A549 (cell line): Measurements from ENCODE around the gene OXA1L. TPM values are rescaled to one million over a fixed set of nuclear protein-coding genes. Genes with fewer than 3 reads are reported as not detected.

Source experiments
- ATAC-seq, 2 experiments: fragments of 200-7000 bp in 1 of 2; fragments of >200 bp in 1 of 2; cut with Nextera tagmentation in 1 of 2; cut with Tn5 transposase in 1 of 2; 3 replicates each; pipeline versions ENCODE4 v1.8.0 to v1.9.1; 2018 to 2020; ENCODE audit warnings: mild to moderate bottlenecking in 1 of 2, moderate library complexity in 1 of 2
- CTCF ChIA-PET: fragments of 300-600 bp; sonication (Branson Sonifier 250); formaldehyde crosslinking; extraction: SDS; loops from one replicate; lab custom pipeline; 2021; ENCODE audit warnings: antibody characterized with exemption, inconsistent platforms; lab: Yijun Ruan, JAX
- POLR2A ChIA-PET: fragments of 350-600 bp; formaldehyde crosslinking; extraction: SDS; loops from one replicate; lab custom pipeline; 2021; ENCODE audit warnings: antibody characterized with exemption, inconsistent platforms; lab: Yijun Ruan, JAX
- DNase-seq, 2 experiments: peaks; one replicate each; pipeline versions ENCODE4 v3.0.0 to v3.0.0-alpha.2; 2011 to 2016; ENCODE audit warnings: low read depth in 1 of 2, low spot score in 1 of 2
- FAIRE-seq: peaks from 2 replicates; lab custom pipeline; 2011; peaks lifted over from hg19 to GRCh38; lab: Jason Lieb, UNC
- H3K27ac ChIP-seq, 2 experiments: fragments of >200 bp; sonication (Bioruptor Twin); formaldehyde crosslinking; 3 replicates each; pipeline ENCODE4 v1.5.1; 2016 to 2017
- H3K4me1 ChIP-seq: fragments of >200 bp; sonication (Bioruptor Twin); formaldehyde crosslinking; 3 replicates; pipeline ENCODE4 v1.6.1; 2016
- H3K4me2 ChIP-seq: fragments of >200 bp; sonication (Bioruptor Twin); formaldehyde crosslinking; 3 replicates; pipeline ENCODE4 v1.6.1; 2016
- H3K4me3 ChIP-seq: fragments of >200 bp; sonication (Bioruptor Twin); formaldehyde crosslinking; 3 replicates; pipeline ENCODE4 v1.5.1; 2016
- H3K9me3 ChIP-seq: fragments of >200 bp; sonication (Bioruptor Twin); formaldehyde crosslinking; 3 replicates; pipeline ENCODE4 v1.6.1; 2016
- CBX8 ChIP-seq: fragments of 200-600 bp; sonication (generic); IDR thresholded peaks from 2 replicates; pipeline ENCODE4 v1.6.1; 2016
- EHMT2 ChIP-seq: fragments of 200-600 bp; sonication (generic); IDR thresholded peaks from 2 replicates; pipeline ENCODE4 v1.6.1; 2016; ENCODE audit warnings: antibody characterized with exemption, low read depth, mild to moderate bottlenecking, moderate library complexity
- EP300 ChIP-seq, 2 experiments: fragments of >200 bp; sonication (Bioruptor Twin); formaldehyde crosslinking; IDR thresholded peaks; 2 replicates in 1 of 2; 3 replicates in 1 of 2; pipeline ENCODE4 v1.6.1; 2016 to 2017
- FOSL2 ChIP-seq, 2 experiments: fragments of 450-650 bp in 1 of 2; fragments of >200 bp in 1 of 2; sonication (Bioruptor Twin) in 1 of 2; formaldehyde crosslinking; IDR thresholded peaks; 2 replicates each; pipeline versions ENCODE4 v1.5.0 to v1.6.1; 2016 to 2020; ENCODE audit warnings: mild to moderate bottlenecking in 1 of 2, moderate library complexity in 1 of 2
- GATA3 ChIP-seq: IDR thresholded peaks from 2 replicates; pipeline ENCODE4 v1.6.1; 2012; ENCODE audit warnings: borderline replicate concordance
- HOXB5 ChIP-seq: fragments of 250-450 bp; sonication (Bioruptor Pico); IDR thresholded peaks from 2 replicates; pipeline ENCODE4 v1.5.0; 2020; ENCODE audit warnings: mild to moderate bottlenecking, moderate library complexity
- KDM1A ChIP-seq: fragments of 200-600 bp; sonication (generic); IDR thresholded peaks from 2 replicates; pipeline ENCODE4 v1.6.1; 2016; ENCODE audit warnings: low read depth, mild to moderate bottlenecking
- NPAS2 ChIP-seq: fragments of 250-450 bp; sonication (Bioruptor Pico); IDR thresholded peaks from 2 replicates; pipeline ENCODE4 v1.8.0; 2022; ENCODE audit warnings: mild to moderate bottlenecking, moderate library complexity, borderline replicate concordance
- REST ChIP-seq: fragments of 200-600 bp; sonication (generic); IDR thresholded peaks from 2 replicates; pipeline ENCODE4 v1.6.1; 2016; ENCODE audit warnings: antibody characterized with exemption, mild to moderate bottlenecking, moderate library complexity
- SREBF2 ChIP-seq: fragments of 450-650 bp; IDR thresholded peaks from 2 replicates; pipeline ENCODE4 v1.6.1; 2014; ENCODE audit warnings: mild to moderate bottlenecking, moderate library complexity
- USF2 ChIP-seq: fragments of 450-650 bp; IDR thresholded peaks from 2 replicates; pipeline ENCODE4 v1.6.1; 2014; ENCODE audit warnings: antibody characterized with exemption
- ZNF302 ChIP-seq: fragments of 250-450 bp; sonication (Bioruptor Pico); IDR thresholded peaks from 2 replicates; pipeline ENCODE4 v1.9.0; 2021; ENCODE audit warnings: inconsistent platforms, mild to moderate bottlenecking, moderate library complexity
- WGBS: methylation state at CpG from one replicate; pipeline ENCODE4 v1.1.6; 2017; ENCODE audit errors: missing lambda C conversion rate; 5-methylcytosine and 5-hydroxymethylcytosine counted together
- polyA plus RNA-seq, 4 experiments: library from polyadenylated mRNA; depleted of rRNA in 3 of 4; stranded (reverse); fragments of >200 nt; fragmentation: RNase III in 1 of 4; extraction: RNeasy Plus Mini Kit Qiagen cat#74134 plus additional on column Dnase treatment in 1 of 4; gene quantifications; 2 replicates in 3 of 4; 3 replicates in 1 of 4; pipeline ENCODE4 v1.2.3, GENCODE V29; 2011 to 2017
- TF ChIP-seq, protein P1 (sequence below): fragments of 250-450 bp; sonication (Bioruptor Pico); IDR thresholded peaks from 2 replicates; pipeline ENCODE4 v1.5.0; 2021; ENCODE audit warnings: mild to moderate bottlenecking, moderate library complexity, borderline replicate concordance

OXA1L gene
- polyA plus RNA-seq, 2 of the 4 experiments (the other 2 are of a cell fraction): 133 to 199 TPM

DNA sequence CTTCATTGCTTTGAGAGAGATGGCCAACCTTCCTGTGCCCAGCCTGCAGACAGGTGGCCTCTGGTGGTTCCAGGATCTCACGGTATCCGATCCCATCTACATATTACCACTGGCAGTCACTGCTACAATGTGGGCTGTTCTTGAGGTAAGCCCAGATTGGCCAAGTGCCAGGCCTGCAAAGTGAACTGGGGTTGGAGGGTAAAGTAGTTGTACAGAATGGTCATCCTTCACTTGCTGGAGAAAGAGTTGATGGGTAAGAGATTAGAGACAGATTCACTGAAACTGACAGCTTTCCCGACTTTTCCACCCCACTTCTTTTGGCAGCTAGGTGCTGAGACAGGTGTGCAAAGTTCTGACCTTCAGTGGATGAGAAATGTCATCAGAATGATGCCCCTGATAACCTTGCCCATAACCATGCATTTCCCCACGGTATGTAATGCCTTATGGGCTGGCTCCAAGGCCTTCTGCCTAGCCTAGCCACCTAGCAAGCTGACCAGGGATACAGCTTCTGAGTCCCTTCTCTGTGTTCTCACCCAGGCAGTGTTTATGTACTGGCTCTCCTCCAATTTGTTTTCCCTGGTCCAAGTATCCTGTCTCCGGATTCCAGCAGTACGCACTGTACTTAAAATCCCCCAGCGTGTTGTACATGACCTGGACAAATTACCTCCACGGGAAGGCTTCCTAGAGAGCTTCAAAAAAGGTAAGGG, 4.1 kb downstream of the OXA1L start:
- WGBS: 93% methylated on average over 8 of the region's 8 CpGs
- Histone ChIP-seq H3K9me3 (no peaks in the 10 kb centered on the region), H3K4me2 (no peak overlapping the region), H3K4me1 (peaks cover 12% of the 10 kb centered on the region), H3K27ac (no peak overlapping the region)
- CTCF ChIA-PET: interaction anchor here (0.6 to 1.5 kb wide), 5 partner anchors 78 to 406 kb away, joined by 3 to 6 read pairs (median 3); no protein-coding TSS in a partner anchor
- DNase-seq (no peak), FAIRE-seq (no peak)
- TF ChIP-seq GATA3: no peak
- TF ChIP-seq HOXB5 (CRISPR knock-in tag): no peak
- no peak for TF ChIP-seq EHMT2
- TF ChIP-seq KDM1A: no peak
- TF ChIP-seq USF2: no peak
- no peak for TF ChIP-seq EP300 (IDR thresholded peaks at IDR 0.05)
- TF ChIP-seq CBX8: no peak
- TF ChIP-seq NPAS2 (CRISPR knock-in tag): no peak
- TF ChIP-seq, protein P1, sequence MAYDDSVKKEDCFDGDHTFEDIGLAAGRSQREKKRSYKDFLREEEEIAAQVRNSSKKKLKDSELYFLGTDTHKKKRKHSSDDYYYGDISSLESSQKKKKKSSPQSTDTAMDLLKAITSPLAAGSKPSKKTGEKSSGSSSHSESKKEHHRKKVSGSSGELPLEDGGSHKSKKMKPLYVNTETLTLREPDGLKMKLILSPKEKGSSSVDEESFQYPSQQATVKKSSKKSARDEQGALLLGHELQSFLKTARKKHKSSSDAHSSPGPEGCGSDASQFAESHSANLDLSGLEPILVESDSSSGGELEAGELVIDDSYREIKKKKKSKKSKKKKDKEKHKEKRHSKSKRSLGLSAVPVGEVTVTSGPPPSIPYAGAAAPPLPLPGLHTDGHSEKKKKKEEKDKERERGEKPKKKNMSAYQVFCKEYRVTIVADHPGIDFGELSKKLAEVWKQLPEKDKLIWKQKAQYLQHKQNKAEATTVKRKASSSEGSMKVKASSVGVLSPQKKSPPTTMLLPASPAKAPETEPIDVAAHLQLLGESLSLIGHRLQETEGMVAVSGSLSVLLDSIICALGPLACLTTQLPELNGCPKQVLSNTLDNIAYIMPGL (CRISPR knock-in tag): no peak
- TF ChIP-seq FOSL2 (IDR thresholded peaks at IDR 0.05): no peak
- TF ChIP-seq FOSL2 (CRISPR knock-in tag; IDR thresholded peaks at IDR 0.05): no peak
- TF ChIP-seq REST: no peak
- no peak for TF ChIP-seq ZNF302
- TF ChIP-seq, all 56 proteins: peak for 0
- no peak overlapping the region for H3K4me3 ChIP-seq
- POLR2A ChIA-PET: no interaction called here
- ATAC-seq: no peak

GRCh38 chr14:22772725-22773124, 6.2 kb downstream of the OXA1L start:
- no peaks in the 10 kb centered on the region for H3K9me3 ChIP-seq
- no peak overlapping the region for H3K4me3 ChIP-seq
- CTCF ChIA-PET: interaction anchor here (1.2 to 7.9 kb wide), 4 partner anchors 80 to 216 kb away, joined by 3 to 71 read pairs (median 8); no protein-coding TSS in a partner anchor
- POLR2A ChIA-PET: no interaction called here
- 100% methylated on average over 1 of the region's 1 CpG for WGBS
- FAIRE-seq (no peak), ATAC-seq (no peak), DNase-seq (no peak)
- H3K4me1 ChIP-seq: peaks cover 10% of the 10 kb centered on the region
- H3K4me2 ChIP-seq: no peak overlapping the region
- TF ChIP-seq SREBF2: no peak
- TF ChIP-seq HOXB5 (CRISPR knock-in tag): no peak
- H3K27ac ChIP-seq: no peak overlapping the region
